ENCODE results near the gene NELL1.

NELL1 gene

DNA sequence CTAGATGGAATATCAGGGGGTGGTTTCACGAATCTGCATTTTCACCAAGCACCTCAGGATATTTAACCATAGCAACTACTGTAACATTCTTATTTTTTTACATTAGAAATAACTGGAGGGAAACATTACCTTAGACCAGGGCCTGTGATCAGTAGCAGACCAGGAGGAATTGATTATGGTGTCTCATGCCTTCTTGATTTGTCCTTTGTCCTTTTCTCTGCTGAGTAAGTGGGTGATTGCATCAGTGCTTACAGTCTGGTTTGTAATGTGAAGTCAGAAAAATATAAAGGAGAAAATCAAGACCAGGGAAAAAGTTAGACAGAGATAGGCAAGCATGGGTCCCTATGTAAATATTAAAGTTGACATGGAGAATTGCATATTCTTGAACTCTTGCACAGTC is 703.3 kb downstream of the NELL1 start:
- no peak for DNase-seq

- DNase-seq: no peak
Measured at GRCh38 chr11:21374376-21374775, 705.0 kb downstream of the NELL1 start.

GRCh38 chr11:21385669-21386440 is 716.5 kb downstream of the NELL1 start:
- no peak for DNase-seq

DNA sequence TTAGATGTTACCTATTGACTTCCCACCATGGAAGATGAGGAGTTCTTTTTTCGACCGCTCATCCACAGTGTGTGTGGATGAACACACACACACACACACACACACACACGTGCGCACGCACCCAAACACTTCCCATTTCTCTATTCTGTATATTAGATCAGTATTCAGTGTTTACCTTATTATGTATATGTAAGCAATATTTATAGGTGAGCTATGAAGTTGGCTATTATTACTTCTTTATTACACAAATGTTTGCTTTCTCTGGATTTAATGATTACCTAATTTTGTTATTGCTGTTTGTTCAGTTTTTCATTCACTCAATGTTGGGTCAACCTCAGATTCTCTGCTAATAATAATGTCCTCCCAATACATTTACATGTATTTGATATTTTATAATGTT is 721.0 kb downstream of the NELL1 start:
- DNase-seq: no peak

DNA sequence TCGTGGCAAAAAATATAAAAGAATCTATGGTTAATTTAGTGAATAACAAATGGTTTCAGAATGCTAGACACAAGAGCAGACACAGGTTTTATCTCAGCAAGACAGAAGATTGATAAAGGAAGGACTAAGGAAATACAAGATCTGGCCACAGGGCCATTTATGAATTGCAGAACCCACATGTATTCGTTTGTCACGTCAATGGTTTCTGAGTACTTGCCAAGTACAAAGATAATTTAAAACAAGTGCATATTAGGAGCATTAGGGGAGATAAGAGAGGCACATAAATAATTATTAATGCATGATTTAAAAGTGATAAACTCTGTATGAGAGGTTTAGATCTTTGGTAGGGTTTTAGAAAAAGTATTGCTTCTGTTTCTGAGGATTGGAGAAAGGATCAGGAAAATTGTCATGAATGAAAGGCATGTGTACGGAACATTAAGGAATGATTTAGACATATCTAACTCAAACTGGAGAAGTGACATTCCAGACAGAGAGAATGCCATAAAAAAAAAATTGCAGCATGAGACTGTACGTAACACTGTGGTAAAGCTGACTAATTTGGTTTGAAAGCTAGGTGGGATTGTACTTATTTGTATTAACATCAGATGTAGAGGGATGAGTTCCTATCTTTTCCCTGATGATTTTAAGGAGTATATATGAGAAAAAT is 727.1 kb downstream of the NELL1 start:
- no peak for DNase-seq

DNA sequence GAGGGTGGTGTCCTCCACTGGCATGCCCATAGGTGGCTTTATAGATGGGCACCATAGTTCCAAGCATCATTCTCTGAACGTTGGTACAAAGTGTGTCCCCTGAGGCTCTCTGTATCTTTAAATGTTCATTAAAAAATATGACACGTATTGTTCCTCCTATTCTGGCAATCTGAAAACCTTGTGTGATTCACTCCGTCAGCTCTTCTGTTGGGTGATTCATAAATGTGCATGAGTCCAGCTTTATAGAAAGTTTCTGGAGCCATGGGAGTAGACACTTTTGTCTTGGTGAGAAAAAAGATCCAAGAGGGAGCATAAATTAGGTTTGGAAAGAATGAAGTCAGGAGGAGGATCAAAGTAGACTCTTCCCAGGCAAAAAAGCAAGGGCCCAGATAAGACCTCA is 728.8 kb downstream of the NELL1 start:
- no peak for DNase-seq

- no peak for DNase-seq
Measured at GRCh38 chr11:21401496-21401895, 732.1 kb downstream of the NELL1 start.

DNA sequence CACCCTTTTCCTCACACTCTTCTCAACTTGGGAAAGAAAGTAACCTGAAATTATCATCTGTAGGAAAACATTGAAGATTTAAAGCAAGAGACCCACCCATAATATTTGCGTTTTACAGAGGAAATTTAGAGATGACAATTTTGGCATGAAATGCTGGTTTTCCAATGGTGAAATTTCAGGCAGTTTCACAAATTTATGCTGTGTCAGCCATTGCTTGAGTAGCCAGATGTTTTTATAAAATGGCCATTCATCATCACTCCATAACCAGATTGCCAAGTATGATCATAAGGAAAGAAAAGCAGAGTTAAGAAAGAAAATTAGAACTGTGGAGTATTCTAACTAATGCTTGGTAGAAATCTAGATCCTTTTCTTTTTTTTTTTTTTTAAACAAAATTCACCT is 732.9 kb downstream of the NELL1 start:
- DNase-seq: no peak

GRCh38 chr11:21403069-21403468 is 733.7 kb downstream of the NELL1 start:
- DNase-seq: no peak

DNA sequence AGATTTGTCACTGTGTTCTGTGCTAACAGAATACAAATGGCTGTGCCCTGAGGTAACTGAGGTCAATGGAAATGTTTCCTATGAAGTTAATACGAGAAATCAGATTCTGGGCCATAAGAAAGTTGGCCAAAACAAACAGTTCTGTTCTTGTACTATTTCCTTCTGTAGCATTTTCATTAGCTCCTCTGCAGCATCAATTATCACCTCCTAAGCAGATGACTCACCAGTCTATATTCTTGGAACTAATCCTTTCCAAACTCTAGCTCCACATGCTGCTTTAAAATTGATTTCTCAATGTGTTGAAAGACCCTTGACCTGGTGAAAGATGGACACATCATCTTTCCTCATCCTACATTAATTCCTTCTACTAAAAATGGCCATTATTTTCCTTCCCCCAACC is 736.0 kb downstream of the NELL1 start:
- no peak for DNase-seq

DNA sequence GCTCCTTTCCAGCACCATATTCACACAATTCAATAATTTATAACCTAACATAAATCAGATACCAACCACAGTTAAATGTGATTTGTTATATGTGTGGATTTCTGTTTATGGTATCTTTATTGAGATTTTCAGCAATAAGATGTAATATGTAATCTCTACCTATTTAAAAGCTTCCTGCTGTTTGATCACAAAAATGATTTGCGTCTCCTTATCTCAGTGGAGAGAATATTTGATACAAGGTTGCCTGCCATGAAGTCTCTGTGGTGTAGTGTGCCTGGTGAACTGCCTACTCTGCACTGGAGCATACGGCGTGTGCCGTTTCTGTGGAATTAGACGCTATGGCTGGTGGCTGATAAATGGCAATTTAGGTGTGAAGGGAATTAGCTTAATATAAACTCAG is 741.1 kb downstream of the NELL1 start:
- DNase-seq: no peak

DNA sequence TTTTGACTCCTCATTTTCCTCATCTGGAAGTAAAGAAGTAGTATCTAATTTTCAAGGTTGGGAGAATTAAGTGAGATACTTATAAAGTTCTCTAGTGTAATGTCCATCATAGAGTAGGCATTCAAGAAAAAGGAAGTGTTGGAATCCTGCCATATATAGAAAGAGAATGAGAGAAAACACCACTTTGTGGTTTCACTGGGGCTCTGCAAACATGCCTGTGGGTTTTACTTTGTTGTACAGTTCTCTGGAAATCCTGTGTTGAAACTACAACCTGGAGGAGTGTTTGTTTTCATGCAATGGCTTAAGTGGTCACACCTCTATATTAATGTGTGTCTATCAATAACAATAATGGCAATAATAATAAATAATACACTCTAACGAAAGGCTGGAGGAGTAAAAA is 741.7 kb downstream of the NELL1 start:
- DNase-seq: no peak

DNA sequence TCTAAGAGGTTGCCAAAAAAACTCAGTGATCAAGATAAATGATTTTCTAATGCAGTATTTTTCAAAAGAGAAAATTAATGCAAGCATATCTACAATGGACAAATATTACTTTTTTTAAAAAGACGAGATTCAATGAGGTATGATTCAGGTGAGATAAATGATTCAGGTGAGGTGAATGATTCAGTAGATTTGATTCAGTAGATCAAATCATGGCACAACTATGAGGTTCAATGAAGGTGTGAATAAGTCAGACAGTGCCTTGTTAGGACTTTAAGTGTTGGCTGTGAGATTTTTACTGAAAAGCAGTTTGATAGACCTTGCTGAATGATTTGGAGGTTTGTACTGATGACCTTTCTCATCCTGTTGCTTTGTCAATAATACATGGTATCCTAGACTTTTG is 742.2 kb downstream of the NELL1 start:
- DNase-seq: no peak

- DNase-seq: no peak
Measured at GRCh38 chr11:21412652-21413383, 743.4 kb downstream of the NELL1 start.

GRCh38 chr11:21414953-21415352 is 745.6 kb downstream of the NELL1 start:
- DNase-seq: no peak

DNA sequence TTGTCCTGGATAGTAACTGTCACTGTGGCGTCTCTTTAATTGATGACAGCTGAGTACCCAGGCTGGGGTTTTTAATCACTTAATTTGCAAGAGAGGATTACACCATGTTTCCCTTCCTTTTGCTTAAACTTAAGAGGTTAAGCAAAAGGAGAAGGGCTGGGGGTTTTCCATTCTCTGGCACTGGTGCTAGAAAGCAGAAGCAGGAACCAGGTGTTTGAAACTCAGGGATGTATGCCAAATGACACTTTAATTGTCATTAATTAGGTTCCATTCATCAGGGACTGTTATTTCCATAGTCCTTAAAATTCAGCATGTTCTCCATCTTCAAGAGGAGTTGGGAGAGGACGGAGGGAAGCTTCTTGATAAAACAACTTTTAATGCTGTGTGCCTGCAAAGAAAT is 746.2 kb downstream of the NELL1 start:
- DNase-seq: no peak

DNA sequence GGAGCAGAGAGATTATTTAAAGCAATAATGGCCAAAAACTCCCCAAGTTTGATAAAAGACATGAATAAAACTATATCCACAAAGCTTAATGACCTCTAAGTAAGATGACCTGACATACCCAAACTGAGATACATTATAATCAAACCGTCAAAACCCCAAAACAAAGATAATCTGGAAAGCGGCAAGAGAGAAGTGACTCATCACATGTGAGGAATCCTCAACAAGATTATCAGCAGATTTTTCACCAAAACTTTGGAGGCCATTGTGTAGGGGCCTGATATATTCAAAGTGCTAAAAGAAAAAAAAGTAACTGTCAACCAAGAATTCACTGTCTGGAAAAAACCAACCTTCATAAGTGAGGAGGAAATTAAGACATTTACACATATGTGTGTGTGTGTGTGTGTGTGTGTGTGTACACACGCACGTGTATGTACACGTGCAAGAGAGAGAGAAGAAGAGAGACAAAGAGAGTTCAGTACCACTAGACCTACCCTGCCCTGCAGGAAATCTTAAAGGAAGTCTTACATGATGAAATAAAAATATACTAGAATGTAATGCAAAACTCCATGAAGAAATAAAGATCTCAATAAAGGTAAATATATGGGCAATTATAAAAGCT is 752.4 kb downstream of the NELL1 start:
- DNase-seq: no peak

GRCh38 chr11:21426931-21427330 is 757.5 kb downstream of the NELL1 start:
- no peak for DNase-seq

- DNase-seq: no peak
Measured at GRCh38 chr11:21427726-21428125, 758.3 kb downstream of the NELL1 start.

DNA sequence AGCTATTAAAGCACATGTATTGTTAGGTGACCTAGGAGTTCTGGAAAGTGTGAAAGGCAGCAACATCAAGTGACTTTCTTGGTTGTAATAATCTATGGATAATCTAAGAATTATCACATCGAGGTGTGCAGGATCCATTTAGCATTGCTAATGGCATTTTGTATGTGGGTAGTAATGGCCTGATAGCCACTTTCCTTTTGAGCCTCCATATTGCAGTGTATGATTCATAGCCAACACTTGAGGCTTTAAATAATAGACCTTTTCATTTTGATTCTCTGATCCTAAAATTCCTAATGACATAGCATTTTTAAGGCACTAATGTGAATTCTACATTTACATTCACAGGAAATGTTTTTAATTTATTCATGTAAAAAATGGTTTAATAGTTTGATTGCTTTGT is 759.4 kb downstream of the NELL1 start:
- DNase-seq: no peak

DNA sequence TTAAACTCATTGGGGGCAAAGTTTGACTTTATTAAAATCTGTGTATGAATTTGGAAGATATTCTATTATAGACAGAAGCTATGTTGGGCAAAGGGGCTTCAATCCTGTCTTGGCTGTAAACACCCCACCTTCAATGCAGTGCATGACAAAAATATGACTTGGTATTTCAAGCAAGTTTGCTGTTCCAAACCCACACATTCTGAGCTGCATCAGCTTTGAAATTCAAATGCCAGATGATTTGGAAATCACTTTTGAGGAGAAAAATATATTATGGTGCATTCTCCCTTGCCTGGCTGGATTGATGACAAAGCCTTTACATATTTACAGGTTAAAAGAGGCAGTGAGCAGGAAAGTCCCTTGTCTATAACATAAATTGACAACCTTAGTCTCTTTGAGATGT is 760.0 kb downstream of the NELL1 start:
- no peak for DNase-seq

DNA sequence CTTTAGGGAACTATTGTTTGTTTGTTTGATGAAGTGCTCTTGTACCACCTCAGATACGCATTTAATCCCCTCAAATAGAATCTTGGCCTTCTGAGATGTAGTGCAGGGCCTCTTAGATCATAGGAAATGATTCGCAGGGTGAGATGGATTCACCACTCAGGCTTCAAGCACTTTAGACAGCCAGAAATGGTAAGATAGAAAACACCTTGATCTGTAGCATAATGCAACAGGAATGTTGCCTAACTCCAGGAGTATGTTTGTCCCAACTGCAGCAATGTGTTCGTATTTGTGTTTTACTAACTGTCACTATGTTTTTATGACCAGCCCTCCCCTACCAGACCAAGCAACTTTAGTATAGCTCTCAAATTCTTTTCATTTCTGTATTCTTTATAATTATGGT is 761.2 kb downstream of the NELL1 start:
- DNase-seq: no peak

- no peak for DNase-seq
Measured at GRCh38 chr11:21446939-21447590, 777.7 kb downstream of the NELL1 start.

Data from NK-92 treated with Interleukin-12 subunit alpha and Interleukin-12 subunit beta, amount 100 ng/mL, for 24 hours (cell line).